HG03432 (cell line): ENCODE measurements around the gene DNAH10.

Experiments
- ATAC-seq: cut with Tn5 transposase; IDR thresholded peaks from one replicate; pipeline ENCODE4 v1.9.1; 2021; ENCODE audit warnings: mild to moderate bottlenecking, moderate library complexity; ENCODE audit not compliant: unreplicated experiment

The DNAH10 gene

GRCh38 chr12:123961585-123962345 lies 199.7 kb downstream of the DNAH10 start:
- ATAC-seq: no peak

GRCh38 chr12:123962513-123962912 lies 200.4 kb downstream of the DNAH10 start:
- no peak for ATAC-seq

GRCh38 chr12:123963821-123964220 lies 201.7 kb downstream of the DNAH10 start:
- no peak for ATAC-seq

- ATAC-seq: no peak
Measured at GRCh38 chr12:123965382-123965781, 203.3 kb downstream of the DNAH10 start.

GRCh38 chr12:123966596-123966995 lies 204.5 kb downstream of the DNAH10 start:
- ATAC-seq: no peak

- ATAC-seq: no peak
Measured at GRCh38 chr12:123967121-123967586, 205.1 kb downstream of the DNAH10 start.

GRCh38 chr12:123971449-123971769 lies 209.3 kb downstream of the DNAH10 start:
- ATAC-seq: no peak

- peak; percentile 13 for ATAC-seq
Measured at GRCh38 chr12:123971770-123972456, 209.8 kb downstream of the DNAH10 start.

GRCh38 chr12:123972457-123973401 lies 210.6 kb downstream of the DNAH10 start, which contains the start of the genes CCDC92 and ZNF664:
Gene CCDC92 (minus strand): TSS chr12:123972831. CDS start chr12:123944305, 28,526 bp downstream.
Gene ZNF664 (plus strand): TSS chr12:123973215. CDS start chr12:124012145, 38,930 bp downstream.
- ATAC-seq: peak; percentile 77

GRCh38 chr12:123973552-123974341 lies 211.6 kb downstream of the DNAH10 start:
- ATAC-seq: peak; percentile 27

GRCh38 chr12:123976227-123976826 lies 214.2 kb downstream of the DNAH10 start:
- ATAC-seq: no peak

- ATAC-seq: no peak
Measured at GRCh38 chr12:123979566-123979965, 217.5 kb downstream of the DNAH10 start.

- no peak for ATAC-seq
Measured at GRCh38 chr12:123982269-123982668, 220.2 kb downstream of the DNAH10 start.

GRCh38 chr12:123983822-123984485 lies 221.9 kb downstream of the DNAH10 start:
- ATAC-seq: peak; percentile 53

GRCh38 chr12:123984903-123985302 lies 222.8 kb downstream of the DNAH10 start:
- ATAC-seq: no peak
